GM19240 (cell line): ENCODE measurements around the gene GAPDH.
"Not testable (repeated sequence)": the region's sequence is repeated elsewhere in the genome, so short reads cannot be mapped to it uniquely, and the experiment has no call there.

Experiments used
- DNase-seq: peaks from one replicate; pipeline ENCODE4 v3.0.0; 2011; ENCODE audit warnings: low spot score; ENCODE audit not compliant: insufficient read length

GAPDH gene

GRCh38 chr12:6560501-6561205 lies 26.3 kb downstream of the GAPDH start:
- no peak for DNase-seq

GRCh38 chr12:6562881-6563280 lies 28.6 kb downstream of the GAPDH start:
- no peak for DNase-seq

GRCh38 chr12:6563448-6564050 lies 29.2 kb downstream of the GAPDH start:
- DNase-seq, result no peak

- no peak for DNase-seq
These were observed 32.9 kb downstream of the GAPDH start for GRCh38 chr12:6567112-6567670.

- DNase-seq, result no peak
These were observed 35.0 kb downstream of the GAPDH start for GRCh38 chr12:6569312-6569711.

- no peak for DNase-seq
These were observed 35.5 kb downstream of the GAPDH start for GRCh38 chr12:6569786-6570185.

GRCh38 chr12:6570264-6570887 lies 36.1 kb downstream of the GAPDH start:
- DNase-seq, result no peak

GRCh38 chr12:6573001-6573400 lies 38.7 kb downstream of the GAPDH start:
- no peak for DNase-seq

GRCh38 chr12:6574576-6575295 lies 40.4 kb downstream of the GAPDH start:
- DNase-seq, result no peak

- no peak for DNase-seq
These were observed 41.3 kb downstream of the GAPDH start for GRCh38 chr12:6575648-6576047.

GRCh38 chr12:6582196-6582595 lies 47.9 kb downstream of the GAPDH start:
- DNase-seq, result no peak

GRCh38 chr12:6582959-6583358 lies 48.6 kb downstream of the GAPDH start:
- no peak for DNase-seq

- DNase-seq, result no peak
These were observed 50.0 kb downstream of the GAPDH start for GRCh38 chr12:6584293-6584692.

GRCh38 chr12:6586569-6586968 lies 52.3 kb downstream of the GAPDH start:
- not testable (repeated sequence) for DNase-seq
